NB4 (cell line): Measurements from ENCODE around the gene PNMA8A.

Experiments used
- DNase-seq: peaks from one replicate; pipeline ENCODE4 v3.0.0; 2010; ENCODE audit warnings: low read depth
- H3K4me3 ChIP-seq: one replicate; pipeline ENCODE4 v1.5.1; 2011; ENCODE audit warnings: mild to moderate bottlenecking, low read depth, low read length, moderate library complexity
- CTCF ChIP-seq: IDR thresholded peaks from one replicate; pipeline ENCODE4 v1.5.1; 2012; ENCODE audit warnings: low read depth, low read length
- MAX ChIP-seq: IDR thresholded peaks from 2 replicates; pipeline ENCODE4 v1.6.1; 2011; ENCODE audit warnings: low read depth, low read length
- MYC ChIP-seq: IDR thresholded peaks from 2 replicates; pipeline ENCODE4 v1.6.1; 2011; ENCODE audit warnings: low read depth, low read length
- POLR2A ChIP-seq: IDR thresholded peaks from 2 replicates; pipeline ENCODE4 v1.6.1; 2011; ENCODE audit warnings: mild to moderate bottlenecking; ENCODE audit not compliant: insufficient read length; ENCODE audit errors: extremely low read depth

PNMA8A gene

GRCh38 chr19:46475986-46476385 is 4.6 kb upstream of the PNMA8A start:
- DNase-seq = no peak

GRCh38 chr19:46474211-46474610 is 2.8 kb upstream of the PNMA8A start:
- TF ChIP-seq POLR2A = no peak
- no peak overlapping the region for H3K4me3 ChIP-seq
- DNase-seq = no peak

More at GRCh38 chr19:46475986-46476385, 4.6 kb upstream of the PNMA8A start:
- H3K4me3 ChIP-seq = no peak overlapping the region
- no peak for TF ChIP-seq MYC
- no peak for TF ChIP-seq POLR2A
- TF ChIP-seq CTCF = no peak
- no peak for TF ChIP-seq MAX

- DNase-seq = no peak
- no peak overlapping the region for H3K4me3 ChIP-seq
- no peak for TF ChIP-seq CTCF
- no peak for TF ChIP-seq MAX
- TF ChIP-seq MYC = no peak
- TF ChIP-seq POLR2A = no peak
These were observed 1.2 kb upstream of the PNMA8A start for GRCh38 chr19:46472592-46472991.

- no peak for DNase-seq
These were observed 614 bp upstream of the PNMA8A start for GRCh38 chr19:46471811-46472543.

GRCh38 chr19:46470376-46470775 is 987 bp downstream of the PNMA8A start:
- DNase-seq = no peak
- no peak for TF ChIP-seq POLR2A
- no peak for TF ChIP-seq MAX
- no peak for TF ChIP-seq CTCF
- no peak for TF ChIP-seq MYC
- H3K4me3 ChIP-seq = no peak overlapping the region

More at GRCh38 chr19:46471811-46472543, 614 bp upstream of the PNMA8A start:
- no peak overlapping the region for H3K4me3 ChIP-seq
- TF ChIP-seq POLR2A (no peak), MAX (no peak), CTCF (no peak), MYC (no peak)

GRCh38 chr19:46469541-46470185 is 1.7 kb downstream of the PNMA8A start:
- no peak overlapping the region for H3K4me3 ChIP-seq
- TF ChIP-seq MAX (no peak), POLR2A (no peak), CTCF (no peak), MYC (no peak)
- DNase-seq = no peak
